IPS-18c (cell line): ENCODE results near the gene RNF217.
"Not testable (repeated sequence)": the region's sequence is repeated elsewhere in the genome, so short reads cannot be mapped to it uniquely, and the experiment has no call there.

Source experiments
- H3K4me3 ChIP-seq: 2 replicates; pipeline ENCODE4 v1.7.0; 2013; ENCODE audit warnings: low read depth, mild to moderate bottlenecking, low read length, moderate library complexity; ENCODE audit not compliant: insufficient read depth
- H3K9me3 ChIP-seq: one replicate; pipeline ENCODE4 v1.6.1; 2013; ENCODE audit warnings: mild to moderate bottlenecking, low read length, moderate library complexity; ENCODE audit not compliant: control insufficient read depth, insufficient read depth

The RNF217 gene

GRCh38 chr6:125063307-125063706 lies 101.1 kb downstream of the RNF217 start:
- no peaks in the 10 kb centered on the region for H3K9me3 ChIP-seq

GRCh38 chr6:125066140-125066539 lies 103.9 kb downstream of the RNF217 start:
- Histone ChIP-seq H3K9me3 (no peaks in the 10 kb centered on the region), H3K4me3 (no peak overlapping the region)

More at GRCh38 chr6:125063307-125063706, 101.1 kb downstream of the RNF217 start:
- no peak overlapping the region for H3K4me3 ChIP-seq

DNA sequence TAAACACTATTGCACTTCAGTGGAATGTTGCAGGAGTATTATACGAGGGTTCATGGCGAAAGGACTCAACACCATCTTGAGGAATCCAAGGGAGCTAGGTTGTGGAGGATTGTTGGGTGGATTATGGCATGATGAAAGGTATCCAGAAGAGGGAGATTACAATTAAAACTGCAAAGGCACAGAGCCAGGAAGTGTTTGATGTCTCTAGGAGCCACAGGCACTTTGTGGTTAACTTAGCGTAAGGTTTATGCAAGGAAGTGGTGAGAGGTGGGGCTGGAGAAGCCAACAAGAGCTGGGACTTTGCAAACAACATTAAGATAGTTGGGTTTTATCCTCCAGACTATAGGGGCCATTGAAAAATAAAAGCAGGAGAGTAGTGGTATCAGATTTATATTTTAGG lies 104.7 kb downstream of the RNF217 start:
- no peak overlapping the region for H3K4me3 ChIP-seq
- H3K9me3 ChIP-seq, result no peaks in the 10 kb centered on the region

DNA sequence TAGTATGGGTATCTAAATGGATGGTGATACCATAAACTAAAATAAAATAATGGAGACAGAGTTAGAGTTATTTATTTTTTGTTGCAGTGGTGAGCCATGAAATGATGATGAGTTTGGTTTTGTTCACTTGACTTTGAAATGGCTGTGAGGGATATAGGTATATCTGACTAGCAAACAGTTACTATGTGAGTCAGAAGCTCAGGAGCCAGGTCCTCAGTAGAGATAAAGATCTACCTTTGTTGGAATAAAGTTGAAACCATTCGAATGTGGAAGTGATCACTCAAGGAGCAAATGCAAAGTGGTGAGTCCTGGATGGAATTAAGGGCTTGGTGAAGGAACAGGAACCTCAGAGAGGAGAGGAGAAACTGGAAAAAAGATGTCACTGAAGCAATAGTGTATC lies 105.3 kb downstream of the RNF217 start:
- Histone ChIP-seq H3K9me3 (no peaks in the 10 kb centered on the region), H3K4me3 (no peak overlapping the region)

GRCh38 chr6:125073071-125073470 lies 110.8 kb downstream of the RNF217 start:
- H3K9me3 ChIP-seq, result no peaks in the 10 kb centered on the region
- no peak overlapping the region for H3K4me3 ChIP-seq

GRCh38 chr6:125074120-125074519 lies 111.9 kb downstream of the RNF217 start:
- no peaks in the 10 kb centered on the region for H3K9me3 ChIP-seq

DNA sequence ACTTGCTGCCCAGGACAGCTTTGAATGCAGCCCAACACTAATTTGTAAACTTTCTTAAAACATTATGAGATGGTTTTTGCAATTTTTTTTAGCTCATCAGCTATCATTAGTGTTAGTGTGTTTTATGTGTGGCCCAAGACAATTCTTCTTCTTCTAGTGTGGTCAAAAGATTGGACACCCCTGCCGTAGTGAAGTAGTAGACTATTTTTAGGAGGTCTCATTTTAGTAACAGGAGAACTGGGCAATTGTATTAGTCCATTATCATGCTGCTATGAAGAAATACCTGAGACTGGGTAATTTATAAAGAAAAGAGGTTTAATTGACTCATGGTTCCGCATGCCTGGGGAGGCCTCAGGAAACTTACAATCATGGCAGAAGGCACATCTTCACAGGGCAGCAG lies 112.8 kb downstream of the RNF217 start:
- not testable (repeated sequence) for H3K4me3 ChIP-seq, H3K9me3 ChIP-seq

More at GRCh38 chr6:125074120-125074519, 111.9 kb downstream of the RNF217 start:
- H3K4me3 ChIP-seq, result no peak overlapping the region

DNA sequence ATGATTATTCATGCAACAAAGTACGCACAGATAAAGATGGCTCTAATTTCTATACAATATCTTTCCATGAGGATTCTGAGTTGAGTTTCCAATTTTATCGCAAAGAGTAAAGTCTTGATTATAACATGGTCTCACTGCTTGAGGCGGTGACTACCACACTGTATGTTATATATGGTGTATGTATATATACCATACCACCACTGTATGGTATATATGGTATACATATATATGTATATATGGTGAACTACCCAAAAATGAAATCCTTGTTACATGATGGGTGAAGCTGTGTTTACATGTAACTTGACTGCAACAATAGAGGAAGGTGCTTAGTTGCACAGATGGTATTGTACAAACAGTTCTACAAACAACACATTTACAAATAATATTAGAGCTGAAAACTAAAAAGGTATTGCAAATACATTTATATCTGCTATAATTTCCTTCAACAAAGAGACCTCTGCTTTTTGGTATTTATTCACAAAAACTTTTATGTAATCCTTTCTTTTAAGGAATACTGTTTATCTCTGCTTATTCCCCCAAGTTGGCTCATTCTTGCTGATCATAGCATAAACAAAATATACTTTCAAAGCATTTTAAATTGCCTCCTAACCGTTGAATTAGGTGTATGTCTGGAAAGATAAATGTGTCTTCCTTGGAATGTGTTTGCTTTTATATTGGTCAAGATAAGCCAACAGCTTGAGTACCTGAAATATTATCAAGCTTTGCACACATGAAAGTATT lies 113.7 kb downstream of the RNF217 start:
- Histone ChIP-seq H3K9me3 (no peaks in the 10 kb centered on the region), H3K4me3 (no peak overlapping the region)

GRCh38 chr6:125076482-125076742 lies 114.2 kb downstream of the RNF217 start:
- Histone ChIP-seq H3K9me3 (no peaks in the 10 kb centered on the region), H3K4me3 (no peak overlapping the region)

GRCh38 chr6:125077453-125077852 lies 115.2 kb downstream of the RNF217 start:
- Histone ChIP-seq H3K4me3 (no peak overlapping the region), H3K9me3 (no peaks in the 10 kb centered on the region)

DNA sequence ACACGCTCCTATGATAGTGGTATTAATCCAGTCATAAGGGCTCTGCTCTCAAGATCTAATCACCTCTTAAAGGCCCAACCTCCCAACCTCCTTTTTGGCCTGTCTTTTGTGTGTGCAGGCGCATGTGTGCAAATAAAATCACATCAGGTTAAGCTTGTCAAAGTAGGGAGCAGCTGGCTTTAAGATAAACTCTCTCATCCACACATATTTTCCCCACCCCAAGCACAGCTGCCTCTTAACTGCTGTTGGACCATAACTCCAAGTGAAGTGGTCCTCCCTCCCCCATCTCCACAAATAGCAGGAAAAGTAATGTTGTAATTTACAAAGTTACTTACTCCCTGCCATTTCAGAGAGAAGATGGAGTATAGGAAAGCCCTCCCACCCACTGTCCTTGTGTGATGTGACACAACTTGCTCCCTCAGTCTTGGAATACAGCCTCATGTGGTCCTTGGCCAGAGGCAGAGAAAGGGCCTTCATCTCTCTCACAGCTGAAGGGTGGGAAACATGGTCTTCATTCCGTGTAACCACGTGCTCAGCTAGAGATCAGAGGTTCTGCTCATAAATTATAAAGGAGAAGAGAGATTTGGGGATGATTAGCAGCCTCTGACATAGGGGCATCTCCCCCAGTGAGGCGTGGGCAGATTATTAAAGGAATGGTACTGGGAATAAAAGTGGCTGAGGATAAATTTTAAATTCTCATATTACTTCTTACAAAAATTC lies 116.5 kb downstream of the RNF217 start:
- H3K4me3 ChIP-seq, result no peak overlapping the region

GRCh38 chr6:125082908-125083683 lies 120.9 kb downstream of the RNF217 start:
- no peak overlapping the region for H3K4me3 ChIP-seq
- no peaks in the 10 kb centered on the region for H3K9me3 ChIP-seq

More for the DNA sequence above, 116.5 kb downstream of the RNF217 start:
- H3K9me3 ChIP-seq, result no peaks in the 10 kb centered on the region

DNA sequence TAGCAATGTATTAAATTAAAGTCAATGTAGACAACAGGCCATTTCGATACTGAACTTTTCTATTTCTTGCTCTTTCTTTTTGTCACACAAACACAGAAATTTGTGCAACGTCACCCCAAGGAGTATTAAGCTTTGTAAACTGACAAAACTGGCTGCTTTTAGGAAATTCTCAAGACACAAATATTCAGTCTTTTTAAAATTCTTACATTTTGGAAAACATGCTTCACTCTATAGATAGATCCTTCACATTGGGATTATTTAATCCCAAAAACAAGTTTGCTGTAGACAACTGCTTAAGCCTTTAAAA lies 121.4 kb downstream of the RNF217 start:
- Histone ChIP-seq H3K4me3 (no peak overlapping the region), H3K9me3 (no peaks in the 10 kb centered on the region)

- H3K9me3 ChIP-seq, result no peaks in the 10 kb centered on the region
These were observed 124.5 kb downstream of the RNF217 start for GRCh38 chr6:125086716-125087115.

DNA sequence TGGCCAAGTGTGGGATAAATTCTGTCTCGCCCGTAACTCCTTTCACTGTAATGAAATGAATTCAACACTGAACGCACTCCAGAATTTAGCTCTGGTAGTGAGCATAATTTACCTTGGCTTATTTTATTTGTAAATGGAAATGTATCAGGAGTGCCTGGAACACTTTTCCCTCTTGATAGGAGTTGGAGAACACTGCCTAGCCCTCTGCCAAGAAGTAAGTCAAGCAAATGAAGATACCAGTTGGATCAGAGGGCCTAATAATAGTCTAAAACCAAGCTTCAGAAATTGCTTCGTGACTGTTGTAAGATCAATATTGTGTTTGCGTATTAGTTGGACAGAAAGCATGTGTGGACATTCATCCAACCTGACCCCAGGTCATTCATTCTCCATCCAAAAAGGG lies 126.7 kb downstream of the RNF217 start:
- Histone ChIP-seq H3K9me3 (no peaks in the 10 kb centered on the region), H3K4me3 (no peak overlapping the region)

More at GRCh38 chr6:125086716-125087115, 124.5 kb downstream of the RNF217 start:
- no peak overlapping the region for H3K4me3 ChIP-seq

- Histone ChIP-seq H3K9me3 (no peaks in the 10 kb centered on the region), H3K4me3 (no peak overlapping the region)
These were observed 132.3 kb downstream of the RNF217 start for GRCh38 chr6:125094563-125094962.

DNA sequence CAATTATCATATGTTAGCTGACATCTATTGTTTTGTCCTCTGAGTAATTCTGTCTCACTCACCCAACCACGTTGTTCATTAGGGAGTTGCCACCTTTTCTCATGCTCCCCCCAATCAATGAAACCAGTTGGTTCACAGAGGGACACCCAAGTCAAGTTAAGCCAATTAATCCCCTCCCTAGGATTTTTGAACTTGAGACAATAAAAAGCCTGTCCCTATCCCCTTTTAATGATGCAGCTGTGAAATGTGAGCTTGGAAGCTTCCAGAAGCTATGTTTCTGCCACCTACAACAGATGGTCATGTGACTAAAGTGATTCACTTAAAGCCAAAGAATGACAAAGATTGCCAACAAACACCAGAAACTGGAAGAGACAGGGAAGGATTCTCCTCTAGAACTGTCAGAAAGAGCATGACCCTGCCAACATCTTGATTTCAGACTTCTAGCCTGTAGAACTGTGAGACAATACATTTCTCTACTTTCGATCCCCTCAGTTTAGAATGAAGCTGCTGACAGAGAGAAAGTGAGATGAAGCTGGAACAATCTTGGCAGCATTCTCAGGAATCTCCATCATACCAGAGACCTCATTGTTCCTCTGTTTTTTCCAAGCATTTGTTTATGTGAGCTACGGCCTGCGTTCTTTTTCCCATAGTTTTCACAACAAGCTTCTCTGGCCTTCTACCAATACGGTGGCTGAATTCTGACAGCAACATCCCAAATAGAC lies 133.5 kb downstream of the RNF217 start:
- no peaks in the 10 kb centered on the region for H3K9me3 ChIP-seq
- H3K4me3 ChIP-seq, result no peak overlapping the region
